Mesenchymal stem cell (in vitro differentiated cells and primary cell): ENCODE measurements around the gene TWF2.
A peak's percentile ranks its signal among the peaks of the same experiment; 100 is the strongest.

Source experiments
- DNase-seq: peaks from one replicate; pipeline ENCODE4 v3.0.0-alpha.2; 2013
- H2AFZ ChIP-seq: one replicate; pipeline ENCODE4 v1.6.1; 2013; ENCODE audit warnings: low read depth, mild to moderate bottlenecking, control low read depth, inconsistent platforms, low read length, moderate library complexity
- H2AK5ac ChIP-seq: 2 replicates; pipeline ENCODE4 v1.6.1; 2013; ENCODE audit warnings: low read length, moderate library complexity, mild to moderate bottlenecking, inconsistent platforms; ENCODE audit not compliant: severe bottlenecking
- H2BK120ac ChIP-seq: one replicate; pipeline ENCODE4 v1.6.1; 2013; ENCODE audit warnings: low read depth, mild to moderate bottlenecking, inconsistent platforms, low read length, moderate library complexity
- H2BK12ac ChIP-seq, 2 experiments: one replicate each; pipeline ENCODE4 v1.6.1; 2013; ENCODE audit warnings: inconsistent platforms in 2 of 2, low read length in 2 of 2, mild to moderate bottlenecking in 2 of 2, moderate library complexity in 2 of 2, control low read depth in 1 of 2
- H2BK15ac ChIP-seq: one replicate; pipeline ENCODE4 v1.6.1; 2013; ENCODE audit warnings: mild to moderate bottlenecking, low read depth, inconsistent platforms; ENCODE audit not compliant: poor library complexity, severe bottlenecking
- H2BK5ac ChIP-seq: 2 replicates; pipeline ENCODE4 v1.6.1; 2013; ENCODE audit warnings: low read depth, mild to moderate bottlenecking, low read length, control low read depth, inconsistent platforms; ENCODE audit not compliant: poor library complexity, severe bottlenecking
- H3K14ac ChIP-seq, 2 experiments: one replicate each; pipeline ENCODE4 v1.6.1; 2013; ENCODE audit warnings: inconsistent platforms in 2 of 2, low read length in 2 of 2, control low read depth in 1 of 2, mild to moderate bottlenecking in 1 of 2, moderate library complexity in 1 of 2
- H3K18ac ChIP-seq, 2 experiments: one replicate each; pipeline ENCODE4 v1.6.1; 2013; ENCODE audit warnings: inconsistent platforms in 2 of 2, low read length in 2 of 2, control low read depth in 1 of 2, low read depth in 1 of 2, mild to moderate bottlenecking in 1 of 2
- H3K23ac ChIP-seq, 2 experiments: one replicate each; pipeline ENCODE4 v1.6.1; 2013; ENCODE audit warnings: inconsistent platforms in 2 of 2, low read length in 2 of 2, mild to moderate bottlenecking in 2 of 2, moderate library complexity in 2 of 2, control low read depth in 1 of 2
- H3K27ac ChIP-seq: 2 replicates; pipeline ENCODE4 v1.5.1; 2013; ENCODE audit warnings: mild to moderate bottlenecking, moderate library complexity, low read length, control low read depth, inconsistent platforms; ENCODE audit not compliant: poor library complexity, severe bottlenecking
- H3K27me3 ChIP-seq, 2 experiments: 2 replicates each; pipeline versions ENCODE4 v1.6.1 to v1.7.0; 2013; ENCODE audit warnings: low read length in 2 of 2, mild to moderate bottlenecking in 2 of 2, moderate library complexity in 2 of 2, control low read depth in 1 of 2, inconsistent platforms in 1 of 2; ENCODE audit not compliant: control insufficient read depth in 1 of 2, insufficient read depth in 1 of 2
- H3K36me3 ChIP-seq, 2 experiments: 2 replicates each; pipeline versions ENCODE4 v1.6.1 to v1.7.0; 2013; ENCODE audit warnings: low read length in 2 of 2, control low read depth in 1 of 2, inconsistent platforms in 1 of 2, low read depth in 1 of 2, mild to moderate bottlenecking in 1 of 2; ENCODE audit not compliant: insufficient read depth in 2 of 2, control insufficient read depth in 1 of 2
- H3K4ac ChIP-seq, 2 experiments: one replicate each; pipeline ENCODE4 v1.6.1; 2013; ENCODE audit warnings: inconsistent platforms in 2 of 2, low read length in 2 of 2, mild to moderate bottlenecking in 2 of 2, moderate library complexity in 2 of 2, control low read depth in 1 of 2, low read depth in 1 of 2
- H3K4me1 ChIP-seq: 2 replicates; pipeline ENCODE4 v1.6.1; 2013; ENCODE audit warnings: low read depth, low read length, control low read depth; ENCODE audit not compliant: control insufficient read depth, insufficient read depth
- H3K4me2 ChIP-seq: 2 replicates; pipeline ENCODE4 v1.6.1; 2013; ENCODE audit warnings: low read length, mild to moderate bottlenecking, inconsistent platforms; ENCODE audit not compliant: poor library complexity, severe bottlenecking
- H3K4me3 ChIP-seq, 2 experiments: 2 replicates each; pipeline versions ENCODE4 v1.5.1 to v1.7.0; 2013; ENCODE audit warnings: low read length in 2 of 2, mild to moderate bottlenecking in 2 of 2, control low read depth in 1 of 2, low read depth in 1 of 2; ENCODE audit not compliant: insufficient read depth in 1 of 2
- H3K79me1 ChIP-seq: replicated peaks from 2 replicates; pipeline ENCODE4 v1.6.1; 2013; ENCODE audit warnings: mild to moderate bottlenecking, control low read depth, low read length, inconsistent platforms; ENCODE audit not compliant: poor library complexity, severe bottlenecking
- H3K9ac ChIP-seq: 2 replicates; pipeline ENCODE4 v1.7.0; 2013; ENCODE audit warnings: mild to moderate bottlenecking, low read length, moderate library complexity
- H3K9me3 ChIP-seq: 2 replicates; pipeline ENCODE4 v1.7.0; 2013; ENCODE audit warnings: mild to moderate bottlenecking, low read length; ENCODE audit not compliant: control insufficient read depth
- H4K8ac ChIP-seq: one replicate; pipeline ENCODE4 v1.6.1; 2013; ENCODE audit warnings: inconsistent platforms, mild to moderate bottlenecking, low read length, moderate library complexity
- H4K91ac ChIP-seq: one replicate; pipeline ENCODE4 v1.6.1; 2013; ENCODE audit warnings: mild to moderate bottlenecking, low read length, inconsistent platforms
- WGBS: methylation state at CpG from one replicate; pipeline ENCODE4 v1.1.7; 2013; ENCODE audit warnings: mixed read lengths; 5-methylcytosine and 5-hydroxymethylcytosine counted together

Gene TWF2

DNA sequence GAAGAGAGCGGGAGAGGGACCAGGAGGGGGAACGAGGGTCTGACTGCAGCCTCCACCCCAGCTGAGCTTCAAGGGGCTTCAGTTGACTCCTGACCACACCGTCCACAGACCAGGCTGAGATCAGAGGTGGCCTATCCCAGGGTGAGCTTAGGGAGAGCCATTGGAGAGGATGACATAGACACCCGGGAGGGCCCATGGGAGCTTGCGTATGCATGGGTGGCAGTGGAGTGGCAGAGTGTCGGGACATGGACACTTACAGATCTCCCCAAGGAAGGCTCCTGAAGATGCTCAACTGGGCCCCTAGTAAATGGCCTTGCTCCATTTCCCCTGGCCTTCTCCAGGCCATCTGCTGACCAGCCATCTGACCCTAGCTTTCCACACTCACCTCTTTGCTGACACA is 53.6 kb downstream of the TWF2 start:
- no peak overlapping the region for H3K27ac ChIP-seq
- H3K4ac ChIP-seq, result no peak overlapping the region
- peak overlapping the region in 1 of 2 experiments; percentile 41 for H3K14ac ChIP-seq
- no peak overlapping the region for H4K91ac ChIP-seq
- no peak for DNase-seq
- no peak overlapping the region for H2BK120ac ChIP-seq
- WGBS, result 96% methylated on average over 6 of the region's 6 CpGs
- H3K4me3 ChIP-seq, result no peak overlapping the region
- no peak overlapping the region for H2AFZ ChIP-seq
- no peak overlapping the region for H2BK15ac ChIP-seq
- H3K9me3 ChIP-seq, result no peaks in the 10 kb centered on the region
- no peaks in the 10 kb centered on the region for H3K79me1 ChIP-seq
- H3K23ac ChIP-seq, result no peak overlapping the region
- no peak overlapping the region for H2BK12ac ChIP-seq
- peaks cover 3% of the 10 kb centered on the region for H3K4me1 ChIP-seq
- no peak overlapping the region for H3K18ac ChIP-seq
- no peak overlapping the region for H2BK5ac ChIP-seq
- no peak overlapping the region for H4K8ac ChIP-seq
- H3K4me2 ChIP-seq, result no peak overlapping the region
- H2AK5ac ChIP-seq, result no peak overlapping the region
- no peaks in the 10 kb centered on the region for H3K27me3 ChIP-seq
- no peak overlapping the region for H3K9ac ChIP-seq
- H3K36me3 ChIP-seq, result no peaks in the 10 kb centered on the region

DNA sequence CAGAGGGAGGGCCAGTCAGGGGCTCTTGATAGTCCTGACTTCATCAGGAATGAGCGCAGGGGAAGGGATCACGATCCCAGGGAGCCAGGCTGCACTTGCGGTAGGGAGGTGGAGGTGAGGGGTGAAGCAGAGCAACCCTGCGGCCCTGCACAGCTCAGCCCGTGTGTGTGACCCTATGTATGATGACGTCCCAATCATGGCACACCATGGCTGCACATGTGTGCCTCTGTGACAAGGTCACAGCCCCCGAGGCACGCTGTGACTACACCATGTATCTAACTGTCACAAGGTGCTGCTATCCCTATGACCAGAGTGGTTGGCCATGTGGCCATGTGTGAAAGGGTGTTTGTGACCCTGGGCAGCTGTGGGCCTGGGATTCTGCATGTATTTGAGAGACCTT is 54.3 kb downstream of the TWF2 start:
- no peak overlapping the region for H3K4me2 ChIP-seq
- no peak overlapping the region for H4K91ac ChIP-seq
- no peak overlapping the region for H3K9ac ChIP-seq
- H2BK5ac ChIP-seq, result no peak overlapping the region
- 88% methylated on average over 8 of the region's 8 CpGs for WGBS
- no peaks in the 10 kb centered on the region for H3K27me3 ChIP-seq
- H3K18ac ChIP-seq, result no peak overlapping the region
- H3K9me3 ChIP-seq, result no peaks in the 10 kb centered on the region
- no peak overlapping the region for H2AFZ ChIP-seq
- no peak overlapping the region for H2BK12ac ChIP-seq
- H3K23ac ChIP-seq, result no peak overlapping the region
- no peak overlapping the region for H4K8ac ChIP-seq
- H3K14ac ChIP-seq, result no peak overlapping the region
- no peak overlapping the region for H3K4ac ChIP-seq
- H2AK5ac ChIP-seq, result no peak overlapping the region
- no peak for DNase-seq
- H2BK15ac ChIP-seq, result no peak overlapping the region
- H3K4me3 ChIP-seq, result no peak overlapping the region
- no peaks in the 10 kb centered on the region for H3K36me3 ChIP-seq
- H3K27ac ChIP-seq, result no peak overlapping the region
- peaks cover 3% of the 10 kb centered on the region for H3K4me1 ChIP-seq
- no peaks in the 10 kb centered on the region for H3K79me1 ChIP-seq
- H2BK120ac ChIP-seq, result no peak overlapping the region

DNA sequence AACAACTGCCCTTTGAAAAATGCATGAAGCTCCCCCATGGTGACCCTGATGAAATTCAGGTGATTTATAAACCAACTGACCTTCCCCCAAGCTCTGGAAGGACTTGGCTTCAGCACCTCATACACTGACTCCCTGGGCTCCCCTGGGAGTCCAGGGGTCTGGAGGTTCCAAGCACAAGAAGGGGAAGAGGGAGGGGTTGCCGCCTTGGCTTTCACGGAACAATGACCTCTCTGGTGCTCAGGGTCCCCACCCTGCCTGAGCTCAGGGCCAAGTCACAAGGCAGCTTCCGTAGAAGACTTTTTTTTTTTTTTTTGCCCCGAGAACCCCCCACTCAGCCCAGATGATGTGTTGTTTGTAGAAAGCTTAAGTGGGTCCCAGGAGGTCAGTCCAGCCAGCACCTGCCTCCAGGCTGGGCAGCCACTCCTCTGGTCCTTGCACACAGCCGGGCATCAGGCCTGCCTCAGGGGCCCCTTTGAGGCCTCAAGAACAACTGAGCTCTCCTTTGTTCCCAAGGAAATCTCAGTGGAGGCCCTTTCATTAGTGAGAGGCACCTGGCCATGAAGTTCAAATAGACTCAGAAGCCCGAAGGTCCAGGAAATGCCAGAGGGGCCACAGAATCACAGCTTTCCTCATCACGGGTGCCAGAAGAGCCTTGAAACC is 55.0 kb downstream of the TWF2 start:
- no peak overlapping the region for H4K8ac ChIP-seq

DNA sequence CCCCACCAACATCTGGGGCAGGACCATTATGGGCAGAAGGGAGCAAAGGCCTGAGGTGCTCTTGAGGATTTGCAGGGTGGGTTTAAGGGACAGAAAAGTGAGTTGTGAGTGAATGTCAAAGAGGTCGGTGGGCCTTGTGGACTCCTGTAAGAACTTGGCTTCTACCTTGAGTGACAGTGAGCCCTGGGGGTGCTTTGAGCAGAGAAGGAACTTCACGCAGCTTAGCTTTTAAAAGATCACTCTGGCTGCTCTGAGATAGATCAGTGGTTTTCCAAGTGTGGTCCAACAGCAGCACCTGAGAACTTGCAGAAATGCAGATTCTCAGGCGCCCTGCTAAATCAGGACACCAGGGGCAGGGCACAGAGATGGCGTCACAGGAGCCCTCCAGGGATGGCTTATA is 56.3 kb downstream of the TWF2 start:
- H2BK5ac ChIP-seq, result no peak overlapping the region
- 86% methylated on average over 4 of the region's 4 CpGs for WGBS

More for the DNA sequence above, 55.0 kb downstream of the TWF2 start:
- H2BK15ac ChIP-seq, result no peak overlapping the region
- H2BK120ac ChIP-seq, result no peak overlapping the region
- no peak overlapping the region for H3K23ac ChIP-seq
- no peak overlapping the region for H2BK12ac ChIP-seq
- no peaks in the 10 kb centered on the region for H3K79me1 ChIP-seq
- H2AFZ ChIP-seq, result no peak overlapping the region
- peaks cover 3% of the 10 kb centered on the region for H3K4me1 ChIP-seq
- H3K4me2 ChIP-seq, result no peak overlapping the region
- DNase-seq, result no peak
- WGBS, result 85% methylated on average over 5 of the region's 7 CpGs
- no peak overlapping the region for H3K4ac ChIP-seq
- no peaks in the 10 kb centered on the region for H3K9me3 ChIP-seq
- H3K27me3 ChIP-seq, result peaks cover 0 to 2% of the 10 kb centered on the region in 2 experiments
- no peak overlapping the region for H3K14ac ChIP-seq
- no peak overlapping the region for H3K4me3 ChIP-seq
- H3K36me3 ChIP-seq, result no peaks in the 10 kb centered on the region
- no peak overlapping the region for H2AK5ac ChIP-seq
- H4K91ac ChIP-seq, result no peak overlapping the region
- no peak overlapping the region for H3K18ac ChIP-seq
- no peak overlapping the region for H3K27ac ChIP-seq
- no peak overlapping the region for H2BK5ac ChIP-seq
- no peak overlapping the region for H3K9ac ChIP-seq

More for the DNA sequence above, 56.3 kb downstream of the TWF2 start:
- Histone ChIP-seq H3K4me2 (no peak overlapping the region), H3K14ac (no peak overlapping the region), H3K4me3 (no peak overlapping the region), H3K9me3 (no peaks in the 10 kb centered on the region), H3K23ac (no peak overlapping the region), H3K79me1 (no peaks in the 10 kb centered on the region), H3K36me3 (no peaks in the 10 kb centered on the region), H3K4ac (no peak overlapping the region), H2AK5ac (no peak overlapping the region), H3K9ac (no peak overlapping the region), H2BK15ac (no peak overlapping the region), H4K91ac (no peak overlapping the region), H2BK120ac (no peak overlapping the region), H3K27me3 (peaks cover 0 to 8% of the 10 kb centered on the region in 2 experiments), H3K4me1 (peaks cover 3% of the 10 kb centered on the region), H3K27ac (no peak overlapping the region), H4K8ac (no peak overlapping the region), H3K18ac (no peak overlapping the region), H2AFZ (no peak overlapping the region), H2BK12ac (no peak overlapping the region)
- no peak for DNase-seq
